IMR-90 (cell line): Measurements from ENCODE around the gene GABPA. TPM values are rescaled to one million over a fixed set of nuclear protein-coding genes. Genes with fewer than 3 reads are reported as not detected.

ENCODE experiments used
- ATAC-seq: fragments of 200-7000 bp; cut with Tn5 transposase; 2 replicates; pipeline ENCODE4 v1.9.1; 2020; ENCODE audit warnings: low read depth, mild to moderate bottlenecking, moderate library complexity
- BruUV-seq: library from RNA; stranded (reverse); fragments of 400-500 nt; replicated peaks from 2 replicates; lab custom pipeline; 2021; lab: Mats Ljungman, UMichigan
- CTCF ChIA-PET: fragments of 300-600 bp; formaldehyde crosslinking; extraction: SDS; loops from one replicate; lab custom pipeline; 2021; ENCODE audit warnings: antibody characterized with exemption; lab: Yijun Ruan, JAX
- POLR2A ChIA-PET: fragments of 300-600 bp; sonication (Branson Sonifier 250); formaldehyde crosslinking; loops from one replicate; lab custom pipeline; 2022; ENCODE audit warnings: antibody characterized with exemption; ENCODE audit not compliant: unreplicated experiment; lab: Charles Lee
- DNase-seq: peaks from one replicate; pipeline ENCODE4 v3.0.0; 2013
- H2AFZ ChIP-seq: replicated peaks from 2 replicates; pipeline ENCODE3; 2013; ENCODE audit warnings: low read length, mild to moderate bottlenecking; ENCODE audit not compliant: poor library complexity
- H2AK5ac ChIP-seq: 2 replicates; pipeline ENCODE4 v1.6.1; 2013; ENCODE audit warnings: low read depth, low read length, inconsistent platforms
- H2AK9ac ChIP-seq: replicated peaks from 2 replicates; pipeline ENCODE3; 2013; ENCODE audit warnings: mild to moderate bottlenecking, low read depth, low read length, moderate library complexity; ENCODE audit not compliant: poor library complexity
- H2BK120ac ChIP-seq: 2 replicates; pipeline ENCODE4 v1.6.1; 2013; ENCODE audit warnings: low read depth, low read length, inconsistent platforms
- H2BK15ac ChIP-seq: 3 replicates; pipeline ENCODE4 v1.6.1; 2013; ENCODE audit warnings: low read depth, low read length, inconsistent platforms
- H2BK20ac ChIP-seq: 2 replicates; pipeline ENCODE4 v1.6.1; 2013; ENCODE audit warnings: low read depth, mild to moderate bottlenecking, inconsistent platforms, low read length, moderate library complexity
- H2BK5ac ChIP-seq: 2 replicates; pipeline ENCODE4 v1.6.1; 2013; ENCODE audit warnings: mild to moderate bottlenecking, low read depth, low read length, inconsistent platforms; ENCODE audit not compliant: poor library complexity, severe bottlenecking
- H3K14ac ChIP-seq: replicated peaks from 2 replicates; pipeline ENCODE4 v1.6.1; 2013; ENCODE audit warnings: low read depth, low read length, inconsistent platforms
- H3K18ac ChIP-seq: 2 replicates; pipeline ENCODE4 v1.6.1; 2013; ENCODE audit warnings: low read depth, low read length, control low read depth
- H3K23ac ChIP-seq: 2 replicates; pipeline ENCODE4 v1.6.1; 2013; ENCODE audit warnings: low read depth, low read length, inconsistent platforms
- H3K27ac ChIP-seq: 2 replicates; pipeline ENCODE4 v1.5.1; 2013; ENCODE audit warnings: mild to moderate bottlenecking, control low read depth, low read length; ENCODE audit not compliant: insufficient read depth
- H3K27me3 ChIP-seq: 2 replicates; pipeline ENCODE4 v1.6.1; 2013; ENCODE audit warnings: low read length; ENCODE audit not compliant: control insufficient read depth, insufficient read depth
- H3K36me3 ChIP-seq: 2 replicates; pipeline ENCODE4 v1.6.1; 2013; ENCODE audit warnings: low read length, mixed read lengths; ENCODE audit not compliant: control insufficient read depth, insufficient read depth
- H3K4ac ChIP-seq: 2 replicates; pipeline ENCODE4 v1.6.1; 2013; ENCODE audit warnings: low read depth, low read length, inconsistent platforms
- H3K4me1 ChIP-seq: 2 replicates; pipeline ENCODE4 v1.6.1; 2013; ENCODE audit warnings: low read length, mixed read lengths; ENCODE audit not compliant: control insufficient read depth, insufficient read depth
- H3K4me2 ChIP-seq: 2 replicates; pipeline ENCODE4 v1.6.1; 2013; ENCODE audit warnings: low read depth, mild to moderate bottlenecking, control low read depth, low read length, moderate library complexity
- H3K4me3 ChIP-seq: 2 replicates; pipeline ENCODE4 v1.5.1; 2013; ENCODE audit warnings: low read depth, mild to moderate bottlenecking, control low read depth, low read length, moderate library complexity; ENCODE audit not compliant: insufficient read depth
- H3K56ac ChIP-seq: 2 replicates; pipeline ENCODE4 v1.6.1; 2013; ENCODE audit warnings: low read length, inconsistent platforms; ENCODE audit not compliant: insufficient read depth; ENCODE audit errors: extremely low read depth
- H3K79me1 ChIP-seq, 2 experiments: 2 replicates each; pipeline ENCODE4 v1.6.1; 2013; ENCODE audit warnings: low read length in 2 of 2, inconsistent platforms in 1 of 2, low read depth in 1 of 2
- H3K9ac ChIP-seq: 2 replicates; pipeline ENCODE4 v1.6.1; 2013; ENCODE audit warnings: low read depth, low read length, control low read depth
- H3K9me1 ChIP-seq: 2 replicates; pipeline ENCODE4 v1.6.1; 2013; ENCODE audit warnings: low read length, inconsistent platforms; ENCODE audit not compliant: insufficient read depth
- H3K9me3 ChIP-seq: 2 replicates; pipeline ENCODE4 v1.6.1; 2013; ENCODE audit warnings: low read length; ENCODE audit not compliant: control insufficient read depth, insufficient read depth
- H4K20me1 ChIP-seq: 2 replicates; pipeline ENCODE4 v1.6.1; 2013; ENCODE audit warnings: low read length, inconsistent platforms; ENCODE audit not compliant: insufficient read depth
- H4K5ac ChIP-seq: 2 replicates; pipeline ENCODE4 v1.6.1; 2013; ENCODE audit warnings: mild to moderate bottlenecking, low read depth, low read length, control low read depth
- H4K8ac ChIP-seq, 2 experiments: 2 replicates each; pipeline ENCODE4 v1.6.1; 2013; ENCODE audit warnings: low read depth in 2 of 2, low read length in 2 of 2, control low read depth in 1 of 2, inconsistent platforms in 1 of 2
- H4K91ac ChIP-seq: 2 replicates; pipeline ENCODE4 v1.6.1; 2013; ENCODE audit warnings: low read depth, low read length, inconsistent platforms; ENCODE audit not compliant: insufficient read depth
- CEBPB ChIP-seq: IDR thresholded peaks from 2 replicates; pipeline ENCODE4 v1.6.1; 2012; ENCODE audit warnings: low read depth, low read length, improper control_type of control experiment
- CHD1 ChIP-seq: IDR thresholded peaks from 2 replicates; pipeline ENCODE4 v1.6.1; 2012; ENCODE audit warnings: low read depth, low read length, improper control_type of control experiment
- CTCF ChIP-seq: conservative IDR thresholded peaks from 2 replicates; pipeline ENCODE4 v1.5.1; 2012; ENCODE audit warnings: mild to moderate bottlenecking, low read depth, low read length, improper control_type of control experiment
- FOS ChIP-seq: fragments of 150-350 bp; IDR thresholded peaks from 2 replicates; pipeline ENCODE4 v1.6.1; 2016; ENCODE audit warnings: low read depth, low read length
- MXI1 ChIP-seq: IDR thresholded peaks from 2 replicates; pipeline ENCODE4 v1.6.1; 2012; ENCODE audit warnings: low read depth, mild to moderate bottlenecking, low read length, moderate library complexity, borderline replicate concordance
- NFE2L2 ChIP-seq: fragments of 150-350 bp; IDR thresholded peaks from 2 replicates; pipeline ENCODE4 v1.6.1; 2016; ENCODE audit warnings: low read depth, mild to moderate bottlenecking, low read length
- RFX5 ChIP-seq: IDR thresholded peaks from 2 replicates; pipeline ENCODE4 v1.8.0; 2012; ENCODE audit warnings: low read depth, mild to moderate bottlenecking, low read length, moderate library complexity
- USF2 ChIP-seq: fragments of 150-350 bp; IDR thresholded peaks from 2 replicates; pipeline ENCODE4 v1.6.1; 2017; ENCODE audit warnings: mild to moderate bottlenecking, antibody characterized with exemption, low read length, low read depth
- WGBS, 2 experiments: methylation state at CpG; one replicate each; pipeline versions ENCODE4 v1.1.5 to v1.1.7; 2013; ENCODE audit warnings: missing lambda C conversion rate in 2 of 2; ENCODE audit not compliant: insufficient read length in 1 of 2; ENCODE audit errors: extremely low coverage in 2 of 2; 5-methylcytosine and 5-hydroxymethylcytosine counted together
- dilution Hi-C: fragments of 300-500 bp; cut with HindIII; formaldehyde crosslinking; loops from one replicate; pipeline ENCODE4 v1.14.3; 2018; ENCODE audit warnings: low sequenced_read_pairs; ENCODE audit not compliant: unreplicated experiment
- in situ Hi-C: fragments of 300-500 bp; cut with MboI; formaldehyde crosslinking; loops from 3 replicates; pipeline ENCODE4 v1.14.3; 2019; ENCODE audit warnings: low sequenced_read_pairs, inconsistent platforms, mixed read lengths
- intact Hi-C: fragments of 100-400 bp; cut with micrococcal nuclease; formaldehyde crosslinking; loops from 2 replicates; pipeline ENCODE4 v1.10.0; 2022
- polyA plus RNA-seq, 3 experiments: library from polyadenylated mRNA; depleted of rRNA; stranded (reverse); fragments of >200 nt; gene quantifications; 2 replicates each; pipeline ENCODE4 v1.2.3, GENCODE V29; 2012; ENCODE audit warnings: low replicate concordance in 1 of 3
- total RNA-seq: library from RNA; depleted of rRNA; stranded (reverse); fragments of >200 nt; gene quantifications from 2 replicates; pipeline ENCODE4 v1.2.3, GENCODE V29; 2012

Gene GABPA
- total and polyA plus RNA-seq, 2 of the 4 experiments (the other 2 are of a cell fraction): 9.0 to 17.0 TPM

- Histone ChIP-seq H4K8ac (no peak overlapping the region), H3K27ac (no peak overlapping the region), H2BK15ac (no peak overlapping the region), H3K56ac (no peak overlapping the region), H4K5ac (no peak overlapping the region), H3K36me3 (peaks cover 5% of the 10 kb centered on the region; the same call in 1 of the 2 replicates), H3K9me3 (no peaks in the 10 kb centered on the region), H2BK20ac (no peak overlapping the region), H3K9ac (no peak overlapping the region), H2BK5ac (no peak overlapping the region), H3K18ac (no peak overlapping the region), H3K4me1 (no peaks in the 10 kb centered on the region), H2AK5ac (no peak overlapping the region), H4K20me1 (no peaks in the 10 kb centered on the region; the same call in 1 of the 2 replicates), H3K4me2 (no peak overlapping the region), H4K91ac (no peak overlapping the region), H3K4me3 (no peak overlapping the region), H3K79me1 (peaks cover 5 to 22% of the 10 kb centered on the region in 2 experiments), H2AK9ac (no peak overlapping the region), H3K27me3 (no peaks in the 10 kb centered on the region), H2AFZ (no peak overlapping the region), H3K9me1 (no peaks in the 10 kb centered on the region), H2BK120ac (no peak overlapping the region), H3K4ac (no peak overlapping the region), H3K14ac (no peak overlapping the region), H3K23ac (no peak overlapping the region; the same call in 1 of the 2 replicates)
- DNase-seq (no peak), ATAC-seq (no peak)
- BruUV-seq: no TSS peak
- POLR2A ChIA-PET: no interaction called here
- intact Hi-C loops: no loop called here
- CTCF ChIA-PET: no interaction called here
- in situ Hi-C loops: no loop called here
- TF ChIP-seq CTCF (no peak), MXI1 (no peak), FOS (no peak), NFE2L2 (no peak), CHD1 (no peak), CEBPB (no peak), USF2 (no peak), RFX5 (no peak)
- no CpG with 5 or more reads among the region's 3 CpGs for WGBS, 2 experiments
- dilution Hi-C loops: no loop called here
Measured at GRCh38 chr21:25742900-25743299, 8.1 kb downstream of the GABPA start.
